ENCODE data around the gene DNAJC27. TPM values are rescaled to one million over a fixed set of nuclear protein-coding genes. Genes with fewer than 3 reads are reported as not detected.

Gene DNAJC27
- total RNA-seq, 1 experiment from 2014 or later: 5.1 TPM

DNA sequence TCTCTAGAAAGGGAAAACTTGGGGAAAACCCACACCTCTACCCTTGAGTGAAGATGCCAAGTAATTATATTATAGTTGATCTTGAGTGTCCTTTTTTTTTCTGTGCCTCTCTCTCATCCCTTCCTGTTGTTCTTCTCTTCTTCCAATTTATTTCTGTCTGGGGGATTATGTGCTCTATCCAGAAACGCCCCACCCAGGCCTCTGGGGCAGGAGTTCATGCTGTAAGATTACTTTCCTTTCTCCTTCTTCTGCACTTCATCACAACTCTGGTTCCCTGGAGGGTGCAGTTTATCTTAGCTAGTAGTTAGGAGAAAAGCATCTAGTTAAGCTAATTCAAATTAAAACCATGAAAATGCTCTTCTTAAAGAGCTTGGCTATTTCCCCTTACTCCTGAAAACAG is 30.3 kb upstream of the DNAJC27 start:
- Mint-ChIP-seq H3K27me3 (ENCODE audit: low read depth) (peaks cover 9% of the 10 kb centered on the region), H3K9me3 (no peaks in the 10 kb centered on the region)

More for the DNA sequence above, 30.3 kb upstream of the DNAJC27 start:
- Histone ChIP-seq H3K18ac (ENCODE audit: insufficient read length, low read depth, low read length) (no peak overlapping the region), H3K79me2 (ENCODE audit: insufficient read depth, low read length) (no peaks in the 10 kb centered on the region), H3K23me2 (ENCODE audit: insufficient read length, low read depth, low read length, poor library complexity, severe bottlenecking) (no peaks in the 10 kb centered on the region), H2BK5ac (ENCODE audit: insufficient read length, low read length) (no peak overlapping the region), H3K9me3 (ENCODE audit: control insufficient read depth, low read depth, low read length) (no peaks in the 10 kb centered on the region), H3K23ac (ENCODE audit: insufficient read length, low read depth, low read length) (no peak overlapping the region), H2BK12ac (ENCODE audit: insufficient read length, low read depth, low read length) (no peak overlapping the region), H4K5ac (ENCODE audit: insufficient read length, low read depth, low read length) (no peak overlapping the region), H3T11ph (ENCODE audit: low read length) (no peak overlapping the region), H4K91ac (ENCODE audit: insufficient read length, low read depth, low read length) (no peak overlapping the region), H2BK120ac (ENCODE audit: low read depth, low read length, poor library complexity, severe bottlenecking) (no peak overlapping the region), H3K27me3 (ENCODE audit: insufficient read depth, low read length) (no peaks in the 10 kb centered on the region), H2BK15ac (ENCODE audit: low read depth, low read length) (no peak overlapping the region), H3K27ac (ENCODE audit: insufficient read length, low read depth, low read length) (no peak overlapping the region), H3K4me1 (ENCODE audit: insufficient read depth, low read length) (no peaks in the 10 kb centered on the region), H3K14ac (ENCODE audit: insufficient read depth, low read length) (no peak overlapping the region), H3K4me2 (ENCODE audit: insufficient read depth, insufficient read length, low read length) (no peak overlapping the region), H2AK5ac (ENCODE audit: insufficient read length, low read length) (no peak overlapping the region), H3K56ac (ENCODE audit: insufficient read length, low read depth, low read length) (no peak overlapping the region), H3K9ac (ENCODE audit: extremely low read depth, insufficient read length, low read length) (no peak overlapping the region), H3K79me1 (ENCODE audit: insufficient read depth, low read depth, low read length, poor library complexity, severe bottlenecking) (no peaks in the 10 kb centered on the region), H4K8ac (replicated peaks; ENCODE audit: insufficient read length, low read depth, low read length) (no peak overlapping the region), H2BK20ac (ENCODE audit: low read depth, low read length, poor library complexity, severe bottlenecking) (no peak overlapping the region), H2AFZ (ENCODE audit: low read length) (no peak overlapping the region), H3K4ac (ENCODE audit: low read depth, low read length) (no peak overlapping the region), H4K20me1 (ENCODE audit: control insufficient read depth, insufficient read depth, insufficient read length) (no peaks in the 10 kb centered on the region)
- no peak overlapping the region; a peak in 1 of 7 replicates for H3K27ac Mint-ChIP-seq
- TF ChIP-seq, protein P1, sequence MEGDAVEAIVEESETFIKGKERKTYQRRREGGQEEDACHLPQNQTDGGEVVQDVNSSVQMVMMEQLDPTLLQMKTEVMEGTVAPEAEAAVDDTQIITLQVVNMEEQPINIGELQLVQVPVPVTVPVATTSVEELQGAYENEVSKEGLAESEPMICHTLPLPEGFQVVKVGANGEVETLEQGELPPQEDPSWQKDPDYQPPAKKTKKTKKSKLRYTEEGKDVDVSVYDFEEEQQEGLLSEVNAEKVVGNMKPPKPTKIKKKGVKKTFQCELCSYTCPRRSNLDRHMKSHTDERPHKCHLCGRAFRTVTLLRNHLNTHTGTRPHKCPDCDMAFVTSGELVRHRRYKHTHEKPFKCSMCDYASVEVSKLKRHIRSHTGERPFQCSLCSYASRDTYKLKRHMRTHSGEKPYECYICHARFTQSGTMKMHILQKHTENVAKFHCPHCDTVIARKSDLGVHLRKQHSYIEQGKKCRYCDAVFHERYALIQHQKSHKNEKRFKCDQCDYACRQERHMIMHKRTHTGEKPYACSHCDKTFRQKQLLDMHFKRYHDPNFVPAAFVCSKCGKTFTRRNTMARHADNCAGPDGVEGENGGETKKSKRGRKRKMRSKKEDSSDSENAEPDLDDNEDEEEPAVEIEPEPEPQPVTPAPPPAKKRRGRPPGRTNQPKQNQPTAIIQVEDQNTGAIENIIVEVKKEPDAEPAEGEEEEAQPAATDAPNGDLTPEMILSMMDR (conservative IDR thresholded peaks at IDR 0.05): no peak
- H3K4me3 Mint-ChIP-seq: no peak overlapping the region
- WGBS (ENCODE audit: extremely low coverage, insufficient read length, low lambda C conversion rate): no CpG with 5 or more reads among the region's 1 CpG
- H3K36me3 Mint-ChIP-seq (ENCODE audit: insufficient read depth in 1 of 3, low read depth in 3 of 3): no peaks in the 10 kb centered on the region
- no peak for DNase-seq
- peaks cover 5% of the 10 kb centered on the region in 2 experiments for H3K4me1 Mint-ChIP-seq

Data from H9 (cell line).